ENCODE measurements around the gene DUOX2.
"Not testable (repeated sequence)": the region's sequence is repeated elsewhere in the genome, so short reads cannot be mapped to it uniquely, and the experiment has no call there.

The DUOX2 gene

DNA sequence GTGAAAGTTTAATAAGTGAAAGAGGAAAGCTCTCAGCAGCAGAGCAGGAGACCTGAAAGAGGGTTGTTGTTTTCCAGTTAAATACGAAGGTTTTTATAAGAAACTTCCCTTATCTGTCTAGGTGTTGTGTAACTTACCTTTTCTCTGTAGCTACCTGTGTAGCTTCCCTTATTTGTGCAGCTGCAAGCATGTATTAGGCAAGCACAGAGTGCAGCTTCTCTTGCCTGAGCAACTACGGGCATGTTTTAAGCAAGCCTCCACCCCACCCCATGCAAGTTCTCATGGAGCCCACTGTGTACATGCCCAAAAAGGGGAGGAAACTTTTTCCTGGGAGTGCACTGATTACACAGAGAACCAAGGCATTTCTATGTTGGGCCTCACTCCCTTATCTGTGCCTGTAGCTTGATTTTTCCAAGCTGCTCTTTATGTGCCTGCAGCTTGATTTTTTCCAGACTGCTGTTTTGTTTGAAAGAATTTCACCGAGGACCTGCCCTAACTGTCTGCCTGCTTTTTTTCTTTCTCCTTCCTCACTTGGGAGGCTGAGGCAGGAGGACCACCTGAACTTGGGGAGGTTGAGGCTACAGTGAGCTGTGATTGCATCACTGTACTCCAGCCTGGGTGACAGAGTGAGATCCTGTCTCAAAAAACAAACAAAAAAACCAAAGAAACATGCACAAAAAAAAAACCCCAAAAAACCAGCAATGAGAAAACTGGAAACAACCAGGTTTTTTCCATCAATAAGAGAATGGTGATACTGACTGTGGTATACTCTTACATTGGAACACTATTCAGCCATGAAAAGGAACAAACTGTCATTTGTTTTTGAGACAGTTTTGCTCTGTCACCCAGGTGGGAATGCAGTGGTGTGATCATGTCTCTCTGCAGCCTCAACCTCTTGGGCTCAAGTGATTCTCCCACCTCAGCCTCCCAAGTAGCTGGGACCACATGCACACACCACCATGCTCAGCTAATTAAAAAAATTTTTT is 55.0 kb downstream of the DUOX2 start:
- not testable (repeated sequence) for DNase-seq

DNA sequence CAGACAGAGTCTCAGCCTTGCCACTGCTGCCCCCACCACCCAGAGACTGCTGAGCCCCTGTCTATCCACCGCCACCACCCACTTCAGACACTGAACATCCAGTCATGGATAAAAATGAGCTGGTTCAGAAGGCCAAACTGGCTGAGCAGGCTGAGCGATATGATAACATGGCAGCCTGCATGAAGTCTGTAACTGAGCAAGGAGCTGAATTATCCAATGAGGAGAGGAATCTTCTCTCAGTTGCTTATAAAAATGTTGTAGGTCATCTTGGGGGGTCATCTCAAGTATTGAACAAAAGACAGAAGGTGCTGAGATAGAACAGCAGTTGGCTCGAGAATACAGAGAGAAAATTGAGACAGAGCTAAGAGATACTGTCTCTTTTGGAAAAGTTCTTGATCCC is 61.3 kb downstream of the DUOX2 start:
- DNase-seq: not testable (repeated sequence)

DNA sequence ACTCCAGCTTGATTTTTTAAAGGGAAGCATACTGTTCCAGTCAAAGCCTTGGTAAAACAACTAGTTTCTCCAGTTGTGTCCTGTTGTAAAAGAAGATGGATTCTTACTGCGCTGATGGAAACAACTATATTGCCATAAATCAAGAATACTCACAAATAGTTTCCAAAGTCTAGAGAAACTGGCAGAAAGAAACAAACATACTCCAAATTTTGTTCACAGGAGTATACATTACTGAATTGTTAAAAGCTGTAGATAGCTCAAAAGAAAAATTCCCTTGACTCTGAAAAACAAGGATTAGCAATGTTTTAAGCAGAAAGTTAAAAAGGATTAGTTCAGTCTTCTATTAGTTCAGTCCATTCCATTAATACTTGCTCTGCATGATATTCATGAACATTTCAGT is 63.4 kb downstream of the DUOX2 start:
- no peak for DNase-seq

DNA sequence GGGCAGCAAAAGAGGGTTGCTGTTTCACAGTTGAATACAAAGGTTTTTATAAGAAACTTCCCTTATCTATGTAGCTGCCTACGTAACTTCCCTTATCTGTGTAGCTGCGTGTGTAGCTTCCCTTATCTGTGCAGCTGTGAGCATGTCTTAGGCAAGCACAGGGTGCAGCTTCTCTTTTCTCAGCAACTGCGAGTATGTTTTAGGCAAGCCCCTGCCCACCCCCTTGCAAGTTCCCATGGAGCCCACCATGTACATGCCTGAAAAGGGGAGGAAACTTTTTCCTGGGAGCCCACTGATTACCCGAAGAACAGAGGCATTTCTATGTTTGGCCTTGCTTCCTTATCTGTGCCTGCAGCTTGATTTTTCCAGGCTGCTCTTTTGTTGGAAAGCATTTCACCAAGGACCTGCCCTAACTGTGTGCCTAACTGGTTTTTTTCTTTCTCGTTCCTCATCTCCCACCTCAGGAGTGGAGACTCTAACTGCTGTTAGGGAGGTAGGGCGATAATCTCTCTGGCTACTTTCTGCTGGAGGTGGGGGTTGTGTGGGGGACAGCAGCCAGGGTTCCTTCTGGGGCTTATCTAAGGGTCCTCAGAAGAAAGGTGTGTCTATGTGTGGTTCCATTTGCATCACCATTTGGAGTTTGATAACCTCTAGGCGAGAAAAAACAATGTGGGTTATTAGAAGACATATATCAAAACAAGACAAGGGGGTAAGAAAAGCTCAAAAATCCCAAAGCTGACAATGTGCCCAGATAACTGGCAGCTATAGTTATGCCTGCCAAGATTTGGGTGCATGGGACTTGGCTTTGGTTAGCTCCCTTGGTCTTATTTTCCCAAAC is 65.0 kb downstream of the DUOX2 start:
- no peak for DNase-seq

DNA sequence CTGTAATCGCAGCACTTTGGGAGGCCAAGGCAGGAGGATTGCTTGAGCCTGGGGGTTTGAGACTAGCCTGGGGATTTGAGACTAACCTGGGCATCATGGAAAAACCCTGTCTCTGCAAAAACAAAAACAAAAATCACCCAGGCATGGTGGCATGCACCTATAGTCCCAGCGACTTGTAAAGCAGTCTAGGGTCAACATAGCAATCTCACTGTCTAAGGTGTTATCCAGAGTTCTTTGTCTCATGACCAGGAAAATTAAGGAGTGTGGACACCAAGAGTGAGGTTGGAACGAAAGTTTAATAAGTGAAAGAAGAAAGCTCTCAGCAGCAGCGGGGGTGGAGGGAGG is 65.6 kb downstream of the DUOX2 start:
- DNase-seq: not testable (repeated sequence)

DNA sequence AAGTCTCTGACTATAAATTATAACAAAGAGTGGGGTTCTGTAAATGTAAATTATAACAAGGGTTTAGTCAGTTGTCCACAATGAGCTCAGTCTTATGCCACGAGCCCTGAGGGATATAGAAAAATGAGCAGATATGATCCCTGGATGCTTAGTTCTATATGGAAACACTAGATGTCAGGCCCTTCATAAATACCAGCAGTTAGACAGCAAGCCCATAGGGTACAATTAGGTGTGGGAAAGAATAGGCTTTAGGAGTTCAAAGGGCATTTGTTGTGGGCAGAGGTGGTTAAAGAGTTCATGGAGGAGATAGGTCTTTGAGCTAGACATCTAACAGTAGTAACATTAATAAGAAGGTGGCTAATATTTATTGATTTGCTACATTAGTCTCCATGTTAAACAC is 69.7 kb downstream of the DUOX2 start:
- DNase-seq: not testable (repeated sequence)

DNA sequence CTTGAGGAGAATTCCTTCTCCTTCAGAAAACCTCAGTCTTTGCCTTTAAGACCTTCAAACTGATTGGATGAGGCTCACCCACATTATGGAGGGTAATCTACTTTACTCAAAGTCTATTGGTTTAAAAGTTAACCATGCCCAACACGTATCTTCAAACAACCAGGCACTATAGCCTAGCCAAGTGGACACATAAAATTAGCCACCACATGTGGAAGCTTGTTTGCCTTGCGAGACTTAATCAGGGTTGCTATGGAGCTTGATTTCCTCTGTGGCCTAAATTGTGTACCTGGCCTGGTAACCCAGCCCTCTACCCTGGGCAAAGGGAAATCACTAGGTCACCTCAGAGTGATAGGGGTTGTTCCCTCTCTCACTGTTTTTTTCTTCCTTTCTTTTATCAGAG is 71.1 kb downstream of the DUOX2 start:
- not testable (repeated sequence) for DNase-seq
